SU-DHL-6 (cell line): Measurements from ENCODE around the gene RPL19.

Source experiments
- H2AFZ ChIP-seq: fragments of 200-600 bp; sonication (generic); 2 replicates; pipeline ENCODE4 v1.6.1; 2014; ENCODE audit warnings: low read depth, mild to moderate bottlenecking, moderate library complexity, mixed read lengths, antibody characterized with exemption, low read length; ENCODE audit not compliant: severe bottlenecking
- H3F3A ChIP-seq: fragments of 200-600 bp; shearing (Covaris generic); 2 replicates; pipeline ENCODE4 v1.6.0; 2016; ENCODE audit warnings: antibody characterized with exemption, mild to moderate bottlenecking; ENCODE audit not compliant: insufficient read depth
- H3K27ac ChIP-seq: fragments of 200-600 bp; sonication (generic); 2 replicates; pipeline ENCODE4 v1.5.1; 2016; ENCODE audit warnings: low read depth, mild to moderate bottlenecking, low read length, moderate library complexity, mixed read lengths
- H3K27me3 ChIP-seq: fragments of 200-600 bp; sonication (generic), shearing (Covaris generic); 2 replicates; pipeline ENCODE4 v1.6.0; 2014; ENCODE audit warnings: mild to moderate bottlenecking, low read length
- H3K36me3 ChIP-seq: fragments of 200-600 bp; sonication (generic); 2 replicates; pipeline ENCODE4 v1.6.1; 2014; ENCODE audit warnings: mild to moderate bottlenecking, low read length, mixed read lengths
- H3K4me2 ChIP-seq: fragments of 300-600, 200-600 bp; shearing (Covaris generic), sonication (generic); 2 replicates; pipeline ENCODE4 v1.6.0; 2014; ENCODE audit warnings: low read length, low read depth, mild to moderate bottlenecking; ENCODE audit not compliant: poor library complexity, severe bottlenecking
- H3K4me3 ChIP-seq: fragments of 200-600 bp; sonication (generic); 2 replicates; pipeline ENCODE4 v1.5.1; 2014; ENCODE audit warnings: antibody characterized with exemption, low read length, mild to moderate bottlenecking, mixed read lengths; ENCODE audit not compliant: insufficient read depth, poor library complexity, severe bottlenecking
- H3K79me2 ChIP-seq: fragments of 200-600 bp; sonication (generic); 2 replicates; pipeline ENCODE4 v1.6.1; 2014; ENCODE audit warnings: mild to moderate bottlenecking, low read length, moderate library complexity; ENCODE audit not compliant: insufficient read depth
- H3K9ac ChIP-seq: fragments of 200-600 bp; sonication (generic); 2 replicates; pipeline ENCODE4 v1.7.0; 2014; ENCODE audit warnings: mild to moderate bottlenecking, low read length
- H3K9me2 ChIP-seq: fragments of 200-600 bp; sonication (generic); replicated peaks from 2 replicates; pipeline ENCODE4 v1.6.1; 2014; ENCODE audit warnings: low read length; ENCODE audit not compliant: insufficient read depth
- H3K9me3 ChIP-seq: fragments of 200-600 bp; sonication (generic); 2 replicates; pipeline ENCODE4 v1.6.1; 2014; ENCODE audit warnings: low read length, mixed read lengths; ENCODE audit not compliant: insufficient read depth
- H4K20me1 ChIP-seq: fragments of 200-600 bp; sonication (generic); 2 replicates; pipeline ENCODE4 v1.6.1; 2014; ENCODE audit warnings: low read depth, mild to moderate bottlenecking, antibody characterized with exemption, low read length, moderate library complexity, mixed read lengths
- CTCF ChIP-seq: fragments of 200-600 bp; sonication (generic); IDR thresholded peaks from one replicate; pipeline ENCODE4 v1.5.1; 2017; ENCODE audit warnings: antibody characterized with exemption, mild to moderate bottlenecking, low read length, moderate library complexity; ENCODE audit not compliant: insufficient read depth, poor library complexity, severe bottlenecking
- EZH2phosphoT487 ChIP-seq: fragments of 200-600 bp; sonication (generic), shearing (Covaris generic); conservative IDR thresholded peaks from 2 replicates; pipeline ENCODE4 v1.6.1; 2018; ENCODE audit warnings: mild to moderate bottlenecking, antibody characterized with exemption, low read length, moderate library complexity, mixed read lengths

Gene RPL19

DNA sequence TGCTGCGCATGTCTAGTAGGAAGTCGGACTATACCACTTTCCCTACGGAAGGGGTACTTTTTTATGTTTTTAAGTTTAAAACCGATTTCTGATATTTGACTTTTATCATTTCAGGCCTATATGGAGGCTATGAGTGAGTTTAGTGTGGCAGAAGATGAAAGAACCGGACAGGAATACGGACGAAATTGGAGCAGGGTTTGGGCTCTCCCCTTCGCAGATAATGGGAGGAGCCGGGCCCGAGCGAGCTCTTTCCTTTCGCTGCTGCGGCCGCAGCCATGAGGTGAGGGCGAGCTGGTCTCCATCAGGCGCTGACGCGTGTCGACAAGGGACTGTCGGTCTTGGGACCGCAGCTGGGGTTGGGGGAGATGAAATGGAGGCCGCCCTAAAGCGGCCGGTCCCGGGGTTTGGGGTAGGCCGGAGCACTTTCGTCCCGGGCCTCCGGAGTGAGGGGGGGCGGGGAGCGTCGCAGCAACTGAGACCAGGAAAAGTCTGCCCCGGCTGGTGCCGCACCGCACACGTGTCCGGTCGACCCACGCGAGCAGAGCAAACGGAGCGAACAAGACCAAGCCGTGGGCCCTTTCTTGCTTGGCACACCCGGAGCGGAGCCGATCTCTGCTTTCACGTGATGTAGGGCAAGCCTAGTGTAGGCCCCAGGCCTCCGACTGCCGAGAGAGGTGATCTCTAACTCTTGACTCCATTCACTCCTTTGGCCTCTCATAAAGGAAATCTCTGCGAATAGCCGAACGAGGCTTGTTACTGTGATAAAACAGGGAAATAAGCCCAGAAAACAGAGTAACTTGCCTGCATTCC is at the start of gene RPL19:
Gene RPL19, plus strand, starts transcription at position 214 of the 810 bp plus-strand sequence. Its CDS starts 62 bp downstream, at position 276.
- H4K20me1 ChIP-seq, result peaks cover 6% of the 10 kb centered on the region; the same call in 1 of the 2 replicates
- H3F3A ChIP-seq, result peaks cover 61% of the 10 kb centered on the region
- no peaks in the 10 kb centered on the region for H3K27me3 ChIP-seq
- peaks cover 28% of the 10 kb centered on the region for H3K36me3 ChIP-seq
- no peaks in the 10 kb centered on the region for H3K9me3 ChIP-seq
- peak within 1 kb of the TSS; percentile 96 for H3K9ac ChIP-seq
- H3K4me2 ChIP-seq, result peak within 1 kb of the TSS; percentile 98
- H3K4me3 ChIP-seq, result peak within 1 kb of the TSS; percentile 98
- peaks cover 37% of the 10 kb centered on the region for H3K79me2 ChIP-seq
- peak within 1 kb of the TSS; percentile 91 for H3K27ac ChIP-seq
- H3K9me2 ChIP-seq, result no peaks in the 10 kb centered on the region
- H2AFZ ChIP-seq, result peak within 1 kb of the TSS; percentile 76
- TF ChIP-seq EZH2phosphoT487 (no peak), CTCF (no peak)

- H3K79me2 ChIP-seq, result no peaks in the 10 kb centered on the region
- no peak overlapping the region for H3K4me2 ChIP-seq
- no peak overlapping the region for H2AFZ ChIP-seq
- no peak overlapping the region for H3K27ac ChIP-seq
- no peaks in the 10 kb centered on the region for H3K27me3 ChIP-seq
- no peaks in the 10 kb centered on the region for H3K9me3 ChIP-seq
- H3K9ac ChIP-seq, result no peak overlapping the region
- no peaks in the 10 kb centered on the region for H3K36me3 ChIP-seq
- H3K4me3 ChIP-seq, result no peak overlapping the region
- TF ChIP-seq CTCF (no peak), EZH2phosphoT487 (no peak)
- H3K9me2 ChIP-seq, result no peaks in the 10 kb centered on the region
- no peaks in the 10 kb centered on the region for H4K20me1 ChIP-seq
- H3F3A ChIP-seq, result no peaks in the 10 kb centered on the region
These were observed 49.3 kb upstream of the RPL19 start for GRCh38 chr17:39150795-39151149.

GRCh38 chr17:39151150-39151942 is 48.7 kb upstream of the RPL19 start, which contains the start of gene PLXDC1:
Gene PLXDC1 (minus strand): TSS chr17:39151637. CDS start chr17:39151437, 200 bp downstream.
- H2AFZ ChIP-seq, result no peak within 1 kb of the TSS
- no peak within 1 kb of the TSS for H3K9ac ChIP-seq
- TF ChIP-seq CTCF, result no peak
- no peaks in the 10 kb centered on the region for H3K79me2 ChIP-seq
- no peaks in the 10 kb centered on the region for H3F3A ChIP-seq
- H3K36me3 ChIP-seq, result no peaks in the 10 kb centered on the region
- H3K9me3 ChIP-seq, result no peaks in the 10 kb centered on the region
- H3K27me3 ChIP-seq, result no peaks in the 10 kb centered on the region
- H3K9me2 ChIP-seq, result no peaks in the 10 kb centered on the region
- peak within 1 kb of the TSS; percentile 73 for H3K4me2 ChIP-seq
- H3K27ac ChIP-seq, result no peak within 1 kb of the TSS
- H3K4me3 ChIP-seq, result no peak within 1 kb of the TSS
- H4K20me1 ChIP-seq, result no peaks in the 10 kb centered on the region
